PC-9 (cell line): ENCODE data around the gene DPEP3. TPM values are rescaled to one million over a fixed set of nuclear protein-coding genes. Genes with fewer than 3 reads are reported as not detected.

Experiments used
- BruUV-seq: library from RNA; stranded (reverse); fragments of 400-500 nt; replicated peaks from 2 replicates; lab custom pipeline; 2021; lab: Mats Ljungman, UMichigan
- CTCF ChIA-PET: fragments of 300-600 bp; sonication (Branson Sonifier 250); formaldehyde crosslinking; loops from one replicate; lab custom pipeline; 2022; ENCODE audit warnings: antibody characterized with exemption; lab: Charles Lee
- POLR2A ChIA-PET: fragments of 300-600 bp; sonication (Branson Sonifier 250); formaldehyde crosslinking; loops from one replicate; lab custom pipeline; 2022; ENCODE audit warnings: antibody characterized with exemption; ENCODE audit not compliant: unreplicated experiment; lab: Charles Lee
- DNase-seq, 2 experiments: peaks; one replicate each; pipeline versions ENCODE4 v3.0.0 to v3.0.0-alpha.2; 2015 to 2022; ENCODE audit warnings: mixed read lengths in 1 of 2
- H2AFZ ChIP-seq: fragments of 200-600 bp; sonication (generic); 2 replicates; pipeline ENCODE4 v1.8.1; 2017; ENCODE audit warnings: antibody characterized with exemption
- H3F3A ChIP-seq: fragments of 200-600 bp; sonication (generic); 2 replicates; pipeline ENCODE4 v1.8.1; 2017; ENCODE audit warnings: antibody characterized with exemption, mild to moderate bottlenecking, low read depth; ENCODE audit not compliant: insufficient read depth
- H3K27ac ChIP-seq: fragments of 200-600 bp; sonication (generic); 2 replicates; pipeline ENCODE4 v1.6.1; 2016; ENCODE audit warnings: mixed run types
- H3K27me3 ChIP-seq: fragments of 200-600 bp; sonication (generic); 2 replicates; pipeline ENCODE4 v1.6.1; 2016; ENCODE audit warnings: low read depth, mixed run types; ENCODE audit not compliant: insufficient read depth
- H3K36me3 ChIP-seq: fragments of 200-600 bp; sonication (generic); 2 replicates; pipeline ENCODE4 v1.6.1; 2016; ENCODE audit warnings: low read depth, mixed run types
- H3K4me1 ChIP-seq: fragments of 200-600 bp; sonication (generic); replicated peaks from 2 replicates; pipeline ENCODE4 v1.6.1; 2016; ENCODE audit warnings: mixed run types; ENCODE audit not compliant: insufficient read depth
- H3K4me2 ChIP-seq: fragments of 200-600 bp; sonication (generic); 2 replicates; pipeline ENCODE4 v1.6.1; 2017; ENCODE audit warnings: mixed run types
- H3K4me3 ChIP-seq: fragments of 200-600 bp; sonication (generic); 2 replicates; pipeline ENCODE4 v1.6.1; 2016; ENCODE audit warnings: mixed run types
- H3K79me2 ChIP-seq: fragments of 200-600 bp; sonication (generic); 2 replicates; pipeline ENCODE4 v1.6.1; 2017; ENCODE audit warnings: low read depth, mixed run types
- H3K9me2 ChIP-seq: fragments of 200-600 bp; sonication (generic); 2 replicates; pipeline ENCODE4 v1.8.1; 2017; ENCODE audit warnings: mild to moderate bottlenecking; ENCODE audit not compliant: insufficient read depth
- H3K9me3 ChIP-seq: fragments of 200-600 bp; sonication (generic); 2 replicates; pipeline ENCODE4 v1.8.1; 2016; ENCODE audit warnings: low read depth; ENCODE audit not compliant: insufficient read depth
- H4K20me1 ChIP-seq: fragments of 200-600 bp; sonication (generic); 2 replicates; pipeline ENCODE4 v1.8.1; 2017; ENCODE audit not compliant: insufficient read depth
- EZH2 ChIP-seq: fragments of 200-600 bp; sonication (generic); IDR thresholded peaks from 2 replicates; pipeline ENCODE4 v1.8.0; 2017; ENCODE audit warnings: antibody characterized with exemption, low read depth
- intact Hi-C: fragments of 100-400 bp; cut with micrococcal nuclease; formaldehyde crosslinking; loops from one replicate; pipeline ENCODE4 v1.10.0; 2022; ENCODE audit not compliant: unreplicated experiment
- total RNA-seq: library from RNA; stranded (reverse); gene quantifications from 2 replicates; pipeline ENCODE4 v1.2.3, GENCODE V29; 2021
- TF ChIP-seq, protein P1 (sequence below): fragments of 200-600 bp; sonication (generic); conservative IDR thresholded peaks from 2 replicates; pipeline ENCODE4 v1.6.1; 2017; ENCODE audit warnings: mixed run types, antibody characterized with exemption, mild to moderate bottlenecking, moderate library complexity

Gene DPEP3
- total RNA-seq, 1 experiment from 2014 or later = not detected

DNA sequence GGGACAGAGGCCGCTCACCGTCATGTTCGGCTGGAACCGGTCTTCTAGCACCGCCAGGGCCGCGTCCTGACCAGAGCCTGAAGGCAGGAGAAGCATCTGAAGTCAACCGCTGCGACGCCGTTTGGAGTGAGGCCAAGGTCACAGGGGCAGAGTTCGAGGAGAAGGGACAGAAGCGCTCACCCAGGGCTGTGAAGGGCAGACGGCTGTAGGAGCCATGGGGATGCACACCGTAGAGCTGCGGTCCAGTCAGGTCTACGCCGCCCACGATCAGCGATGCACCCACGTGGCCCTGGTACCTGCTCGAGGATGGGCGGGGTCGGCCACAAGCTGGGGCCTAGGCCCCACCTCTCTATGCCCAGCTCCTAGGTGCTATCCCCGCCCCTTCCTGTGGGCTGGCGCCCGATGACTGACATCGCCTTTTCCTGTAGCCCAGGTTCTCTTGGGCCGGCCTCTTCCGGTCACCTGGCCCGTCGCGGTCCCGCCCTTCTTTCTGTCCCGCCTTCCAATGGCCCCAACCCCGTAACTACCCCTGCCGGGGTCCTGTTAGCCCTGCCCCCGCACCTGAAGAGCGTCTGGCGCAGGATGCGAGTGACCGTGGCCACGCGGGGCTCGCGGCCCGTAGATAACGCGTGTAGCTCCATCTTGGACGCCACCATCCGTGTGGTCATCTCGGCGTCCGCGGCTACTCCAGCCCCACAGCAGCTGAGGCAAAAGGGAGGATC is 44.7 kb downstream of the DPEP3 start:
- CTCF ChIA-PET = interaction anchor here (0.6 to 1.4 kb wide), 3 partner anchors 30 to 414 kb away, joined by 3 read pairs; no protein-coding TSS in a partner anchor
- peak overlapping the region; percentile 65 for H3K27ac ChIP-seq
- H3K4me3 ChIP-seq = peak overlapping the region; percentile 88
- peak; percentile 93 to 94 for DNase-seq
- H3K9me3 ChIP-seq = no peaks in the 10 kb centered on the region
- peak overlapping the region; percentile 90 for H2AFZ ChIP-seq
- peak overlapping the region; percentile 91 for H3K4me2 ChIP-seq
- H4K20me1 ChIP-seq = no peaks in the 10 kb centered on the region
- peaks cover 6% of the 10 kb centered on the region; the same call in 1 of the 2 replicates for H3K4me1 ChIP-seq
- POLR2A ChIA-PET = interaction anchor here (0.5 to 0.7 kb wide), 4 partner anchors 38 to 689 kb away, joined by 3 to 5 read pairs (median 3); no protein-coding TSS in a partner anchor
- H3K9me2 ChIP-seq = no peaks in the 10 kb centered on the region
- peaks cover 18% of the 10 kb centered on the region for H3K79me2 ChIP-seq
- H3K36me3 ChIP-seq = no peaks in the 10 kb centered on the region
- no peaks in the 10 kb centered on the region for H3K27me3 ChIP-seq
- TF ChIP-seq, protein P1, sequence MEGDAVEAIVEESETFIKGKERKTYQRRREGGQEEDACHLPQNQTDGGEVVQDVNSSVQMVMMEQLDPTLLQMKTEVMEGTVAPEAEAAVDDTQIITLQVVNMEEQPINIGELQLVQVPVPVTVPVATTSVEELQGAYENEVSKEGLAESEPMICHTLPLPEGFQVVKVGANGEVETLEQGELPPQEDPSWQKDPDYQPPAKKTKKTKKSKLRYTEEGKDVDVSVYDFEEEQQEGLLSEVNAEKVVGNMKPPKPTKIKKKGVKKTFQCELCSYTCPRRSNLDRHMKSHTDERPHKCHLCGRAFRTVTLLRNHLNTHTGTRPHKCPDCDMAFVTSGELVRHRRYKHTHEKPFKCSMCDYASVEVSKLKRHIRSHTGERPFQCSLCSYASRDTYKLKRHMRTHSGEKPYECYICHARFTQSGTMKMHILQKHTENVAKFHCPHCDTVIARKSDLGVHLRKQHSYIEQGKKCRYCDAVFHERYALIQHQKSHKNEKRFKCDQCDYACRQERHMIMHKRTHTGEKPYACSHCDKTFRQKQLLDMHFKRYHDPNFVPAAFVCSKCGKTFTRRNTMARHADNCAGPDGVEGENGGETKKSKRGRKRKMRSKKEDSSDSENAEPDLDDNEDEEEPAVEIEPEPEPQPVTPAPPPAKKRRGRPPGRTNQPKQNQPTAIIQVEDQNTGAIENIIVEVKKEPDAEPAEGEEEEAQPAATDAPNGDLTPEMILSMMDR = no peak
- no peak for TF ChIP-seq EZH2
- H3F3A ChIP-seq = peaks cover 12% of the 10 kb centered on the region; the same call in 1 of the 2 replicates
- intact Hi-C loops = loop anchor here (5.0 kb wide), 1 partner anchor 297 kb away; no protein-coding TSS in a partner anchor
- BruUV-seq = no TSS peak

DNA sequence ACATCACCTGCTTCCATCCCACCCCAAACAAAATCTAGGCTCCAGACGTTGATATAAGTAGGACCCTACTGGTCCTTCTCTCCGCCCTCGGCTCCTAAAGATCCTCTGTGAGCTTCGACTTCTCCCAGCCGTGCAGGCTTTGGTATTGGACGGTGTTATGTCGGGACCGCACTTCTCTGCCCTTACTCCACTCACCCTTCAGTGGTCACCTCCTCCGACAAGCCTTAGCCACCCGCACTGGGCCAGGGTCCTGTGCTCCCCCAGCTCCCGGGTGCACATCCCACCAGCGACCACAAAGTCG is 45.2 kb downstream of the DPEP3 start:
- no peaks in the 10 kb centered on the region for H4K20me1 ChIP-seq

More for the DNA sequence above, 45.2 kb downstream of the DPEP3 start:
- Histone ChIP-seq H3K4me2 (peak overlapping the region; percentile 91), H3K36me3 (no peaks in the 10 kb centered on the region), H3K9me2 (no peaks in the 10 kb centered on the region), H2AFZ (peak overlapping the region; percentile 42), H3K27ac (no peak overlapping the region), H3K4me3 (peak overlapping the region; percentile 88; the same call in 1 of the 2 replicates), H3K79me2 (peaks cover 18% of the 10 kb centered on the region), H3K27me3 (no peaks in the 10 kb centered on the region), H3F3A (peaks cover 12% of the 10 kb centered on the region; the same call in 1 of the 2 replicates), H3K4me1 (peaks cover 6% of the 10 kb centered on the region; the same call in 1 of the 2 replicates), H3K9me3 (no peaks in the 10 kb centered on the region)
- intact Hi-C loops = loop anchor here (5.0 kb wide), 1 partner anchor 297 kb away; no protein-coding TSS in a partner anchor
- CTCF ChIA-PET = interaction anchor here (0.6 to 1.4 kb wide), 2 partner anchors 31 to 106 kb away, joined by 3 read pairs; no protein-coding TSS in a partner anchor
- DNase-seq = no peak
- TF ChIP-seq, protein P1 = no peak
- TF ChIP-seq EZH2 = no peak
- no TSS peak for BruUV-seq
- POLR2A ChIA-PET = interaction anchor here (0.7 kb wide), 2 partner anchors 38 to 247 kb away, joined by 3 to 5 read pairs; no protein-coding TSS in a partner anchor
